Measurements from ENCODE around the gene TRIM69.
"Not testable (repeated sequence)": the region's sequence is repeated elsewhere in the genome, so short reads cannot be mapped to it uniquely, and the experiment has no call there.

- TF ChIP-seq CTCF, POLR2A (IDR thresholded peaks at IDR 0.05): not testable (repeated sequence)
Measured at GRCh38 chr15:44728232-44728575, 8.1 kb upstream of the TRIM69 start.
